Kidney (tissue), 14 donors: ENCODE data around the gene TMEM131L. TPM values are rescaled to one million over a fixed set of nuclear protein-coding genes. Genes with fewer than 3 reads are reported as not detected.

ENCODE experiments used
- DNase-seq, 5 donors: peaks; one replicate each; pipeline ENCODE4 v3.0.0-alpha.2; 2013 to 2020
- FAIRE-seq: peaks from 2 replicates; lab custom pipeline; 2012; peaks lifted over from hg19 to GRCh38; lab: Jason Lieb, UNC
- H3K27ac ChIP-seq, 2 donors: one replicate each; pipeline ENCODE4 v1.7.0; 2013; ENCODE audit warnings: low read depth in 2 of 2, low read length in 2 of 2, inconsistent platforms in 1 of 2
- H3K27me3 ChIP-seq: one replicate; pipeline ENCODE4 v1.7.1; 2013; ENCODE audit warnings: low read length, inconsistent platforms; ENCODE audit not compliant: control insufficient read depth, insufficient read depth
- H3K36me3 ChIP-seq, 3 donors: one replicate each; pipeline versions ENCODE4 v1.7.0 to v1.7.1; 2013; ENCODE audit warnings: low read length in 3 of 3, control low read depth in 1 of 3, inconsistent platforms in 1 of 3; ENCODE audit not compliant: insufficient read depth in 3 of 3, control insufficient read depth in 2 of 3
- H3K4me1 ChIP-seq, 3 donors: one replicate each; pipeline versions ENCODE4 v1.7.0 to v1.7.1; 2013; ENCODE audit warnings: low read length in 3 of 3, inconsistent platforms in 1 of 3, low read depth in 1 of 3; ENCODE audit not compliant: control insufficient read depth in 2 of 3, insufficient read depth in 2 of 3
- H3K4me3 ChIP-seq, 3 donors: one replicate each; pipeline versions ENCODE4 v1.7.0 to v1.8.1; 2013; ENCODE audit warnings: low read length in 3 of 3, control low read depth in 1 of 3, inconsistent platforms in 1 of 3
- H3K9ac ChIP-seq, 3 donors: one replicate each; pipeline versions ENCODE4 v1.7.0 to v1.7.1; 2013; ENCODE audit warnings: low read length in 3 of 3, control low read depth in 1 of 3, inconsistent platforms in 1 of 3
- H3K9me3 ChIP-seq, 3 donors: one replicate each; pipeline versions ENCODE4 v1.7.0 to v1.7.1; 2013; ENCODE audit warnings: low read length in 3 of 3, control low read depth in 1 of 3, inconsistent platforms in 1 of 3; ENCODE audit not compliant: control insufficient read depth in 2 of 3, insufficient read depth in 1 of 3
- CTCF ChIP-seq: IDR thresholded peaks from 3 replicates; pipeline ENCODE4 v1.5.1; 2012; ENCODE audit warnings: mild to moderate bottlenecking, moderate library complexity, borderline replicate concordance; ENCODE audit not compliant: insufficient read depth; ENCODE audit errors: extremely low read depth
- intact Hi-C: fragments of 100-400 bp; cut with DNase I; formaldehyde crosslinking; loops from one replicate; pipeline ENCODE4 v1.11.1; 2022
- polyA plus RNA-seq: library from polyadenylated mRNA; stranded (reverse); fragments of 350-450 nt; fragmentation: Illumina TruSeq; extraction: RNeasy Lipid Tissue Mini Kit (QIAGEN cat#74804); gene quantifications from one replicate; pipeline ENCODE4 v1.2.3, GENCODE V29; 2014; ENCODE audit warnings: low read depth, low replicate concordance; ENCODE audit not compliant: insufficient read depth
- total RNA-seq: library from RNA; stranded (reverse); fragmentation: NEBNext Ultra II Directional; extraction: Animal tissue kit (Norgen Biotek cat#: 25700); gene quantifications from one replicate; pipeline ENCODE4 v1.2.1, GENCODE V29; 2021
- donor health status: control.
- donor health status: control.
- donor health status: control.
- donor health status: control.
- donor health status: control.
- donor health status: DM: yes; HTN: yes; CAD: no.
- donor health status: Normal renal cell carcinoma (clear cell type).

TMEM131L gene
- total and polyA plus RNA-seq, 2 donors from 2014 or later, result 3.0 to 17.0 TPM

GRCh38 chr4:153497988-153498967 lies 32.1 kb downstream of the TMEM131L start:
- DNase-seq, result peak in 1 of 5 donors; percentile 68
- Histone ChIP-seq H3K4me3 (no peak overlapping the region), H3K9me3 (no peaks in the 10 kb centered on the region), H3K27ac (peak overlapping the region in 1 of 2 donors; percentile 47), H3K9ac (no peak overlapping the region), H3K4me1 (peaks cover 0 to 5% (median 4%) of the 10 kb centered on the region in 3 donors), H3K36me3 (no peaks in the 10 kb centered on the region), H3K27me3 (no peaks in the 10 kb centered on the region)
- TF ChIP-seq CTCF, result no peak
- intact Hi-C loops, result no loop called here
- no peak for FAIRE-seq

- H3K9me3 ChIP-seq, result no peaks in the 10 kb centered on the region
- H3K27me3 ChIP-seq, result no peaks in the 10 kb centered on the region
- H3K9ac ChIP-seq, result no peak overlapping the region
- DNase-seq (no peak), FAIRE-seq (no peak)
- no peaks in the 10 kb centered on the region for H3K36me3 ChIP-seq
- peaks cover 0 to 5% (median 4%) of the 10 kb centered on the region in 3 donors for H3K4me1 ChIP-seq
- H3K27ac ChIP-seq, result no peak overlapping the region
- no peak for TF ChIP-seq CTCF
- intact Hi-C loops, result no loop called here
- H3K4me3 ChIP-seq, result no peak overlapping the region
These were observed 32.8 kb downstream of the TMEM131L start for GRCh38 chr4:153499005-153499404.

GRCh38 chr4:153501578-153501977 lies 35.4 kb downstream of the TMEM131L start:
- Histone ChIP-seq H3K36me3 (no peaks in the 10 kb centered on the region), H3K9ac (no peak overlapping the region), H3K9me3 (no peaks in the 10 kb centered on the region), H3K4me3 (no peak overlapping the region), H3K27ac (no peak overlapping the region), H3K27me3 (no peaks in the 10 kb centered on the region), H3K4me1 (peaks cover 0 to 5% (median 4%) of the 10 kb centered on the region in 3 donors)
- TF ChIP-seq CTCF, result no peak
- no peak for FAIRE-seq
- intact Hi-C loops, result no loop called here
- DNase-seq, result no peak
